HepG2 (cell line): ENCODE results near the gene SPEM2. TPM values are rescaled to one million over a fixed set of nuclear protein-coding genes. Genes with fewer than 3 reads are reported as not detected.
A peak's percentile ranks its signal among the peaks of the same experiment; 100 is the strongest.

ENCODE experiments used
- ATF7 ChIP-seq, 2 experiments: fragments of 450-650 bp in 1 of 2; sonication (generic) in 1 of 2; formaldehyde crosslinking in 1 of 2; IDR thresholded peaks; 2 replicates each; pipeline versions ENCODE4 v1.4.0 to v1.6.1; 2016 to 2020; ENCODE audit warnings: antibody characterized with exemption in 1 of 2, mild to moderate bottlenecking in 1 of 2, missing genetic modification reagents in 1 of 2
- GATAD1 ChIP-seq: IDR thresholded peaks from 2 replicates; pipeline ENCODE4 v1.6.1; 2016; ENCODE audit warnings: missing genetic modification reagents, missing compliant biosample characterization
- IRX3 ChIP-seq: sonication (generic); formaldehyde crosslinking; IDR thresholded peaks from 2 replicates; pipeline ENCODE4 v1.8.1; 2023; ENCODE audit warnings: mild to moderate bottlenecking, low read depth, missing genetic modification reagents, borderline replicate concordance
- MED1 ChIP-seq: sonication (generic); formaldehyde crosslinking; IDR thresholded peaks from 2 replicates; pipeline ENCODE4 v1.4.0; 2020; ENCODE audit warnings: missing genetic modification reagents
- NCOA5 ChIP-seq: sonication (generic); formaldehyde crosslinking; IDR thresholded peaks from 2 replicates; pipeline ENCODE4 v1.4.0; 2020; ENCODE audit warnings: missing genetic modification reagents
- NONO ChIP-seq, 2 experiments: fragments of 450-650 bp in 1 of 2; sonication (generic) in 1 of 2; formaldehyde crosslinking in 1 of 2; IDR thresholded peaks in 1 of 2; conservative IDR thresholded peaks in 1 of 2; 2 replicates each; pipeline versions ENCODE4 v1.6.1 to v1.8.0; 2017 to 2022; ENCODE audit warnings: mild to moderate bottlenecking in 1 of 2, missing genetic modification reagents in 1 of 2, moderate library complexity in 1 of 2
- TAF1 ChIP-seq: sonication (generic); formaldehyde crosslinking; IDR thresholded peaks from 2 replicates; pipeline ENCODE4 v1.4.0; 2020; ENCODE audit warnings: missing genetic modification reagents
- TEAD3 ChIP-seq: optimal IDR thresholded peaks from 2 replicates; pipeline ENCODE3; 2016; ENCODE audit warnings: borderline replicate concordance
- U2AF1 ChIP-seq: fragments of 200-400 bp; formaldehyde crosslinking; optimal IDR thresholded peaks from 2 replicates; pipeline ENCODE3; 2017; ENCODE audit warnings: mild to moderate bottlenecking, low read depth, low read length
- ZFP41 ChIP-seq: sonication (generic); formaldehyde crosslinking; IDR thresholded peaks from 2 replicates; pipeline ENCODE4 v1.4.0; 2020; ENCODE audit warnings: mild to moderate bottlenecking, missing genetic modification reagents, borderline replicate concordance
- ZNF143 ChIP-seq: sonication (generic); formaldehyde crosslinking; IDR thresholded peaks from 2 replicates; pipeline ENCODE4 v1.4.0; 2020; ENCODE audit warnings: missing genetic modification reagents
- ZNF296 ChIP-seq: sonication (generic); formaldehyde crosslinking; conservative IDR thresholded peaks from 2 replicates; pipeline ENCODE4 v1.5.0; 2020; ENCODE audit warnings: mild to moderate bottlenecking, missing genetic modification reagents
- ZNF33B ChIP-seq: sonication (generic); formaldehyde crosslinking; IDR thresholded peaks from 2 replicates; pipeline ENCODE4 v1.5.1; 2020; ENCODE audit warnings: mild to moderate bottlenecking, missing genetic modification reagents
- ZNF501 ChIP-seq: sonication (generic); formaldehyde crosslinking; IDR thresholded peaks from 2 replicates; pipeline ENCODE4 v1.5.1; 2020; ENCODE audit warnings: mild to moderate bottlenecking, moderate library complexity, missing genetic modification reagents
- ZNF737 ChIP-seq: sonication (generic); formaldehyde crosslinking; IDR thresholded peaks from 2 replicates; pipeline ENCODE4 v1.5.0; 2020; ENCODE audit warnings: missing genetic modification reagents, mild to moderate bottlenecking, borderline replicate concordance
- polyA plus RNA-seq, 8 experiments: library from polyadenylated mRNA; depleted of rRNA in 3 of 8; stranded (reverse) in 7 of 8; unstranded in 1 of 8; fragments of >200 nt; fragmentation: Illumina TruSeq in 4 of 8; extraction: Trizol in 4 of 8; gene quantifications; 2 replicates each; pipeline versions ENCODE4 v1.2.1 to v1.2.3, GENCODE V29; 2011 to 2016; ENCODE audit warnings: low read depth in 4 of 8, missing spikeins in 1 of 8, mixed read lengths in 1 of 8; ENCODE audit not compliant: insufficient read depth in 1 of 8
- total RNA-seq, 5 experiments: library from RNA; depleted of rRNA; stranded (reverse); fragments of >200 nt; fragmentation: Illumina TruSeq; extraction: Trizol; gene quantifications; 2 replicates each; pipeline ENCODE4 v1.2.3, GENCODE V29; 2016; ENCODE audit warnings: low read depth in 1 of 5
- TF ChIP-seq, protein P1 (sequence below): sonication (generic); formaldehyde crosslinking; IDR thresholded peaks from 2 replicates; pipeline ENCODE4 v1.5.0; 2020; ENCODE audit warnings: missing genetic modification reagents
- TF ChIP-seq, protein P2 (sequence below): sonication (generic); formaldehyde crosslinking; IDR thresholded peaks from 2 replicates; pipeline ENCODE4 v1.4.0; 2020; ENCODE audit warnings: missing genetic modification reagents
- TF ChIP-seq, protein P3 (sequence below): sonication (generic); formaldehyde crosslinking; IDR thresholded peaks from 2 replicates; pipeline ENCODE4 v1.4.0; 2020; ENCODE audit warnings: missing genetic modification reagents
- TF ChIP-seq, protein P4 (sequence below): sonication (generic); formaldehyde crosslinking; IDR thresholded peaks from 2 replicates; pipeline ENCODE4 v1.8.1; 2023; ENCODE audit warnings: mild to moderate bottlenecking, moderate library complexity, missing genetic modification reagents
- TF ChIP-seq, protein P5 (sequence below): IDR thresholded peaks from 2 replicates; pipeline ENCODE4 v1.6.1; 2012; ENCODE audit warnings: inconsistent platforms
- TF ChIP-seq, protein P6 (sequence below), 2 experiments: sonication (generic) in 1 of 2; formaldehyde crosslinking in 1 of 2; IDR thresholded peaks; 2 replicates each; pipeline versions ENCODE4 v1.5.1 to v1.6.1; 2011 to 2020; ENCODE audit warnings: borderline replicate concordance in 1 of 2, low read depth in 1 of 2, low read length in 1 of 2, mild to moderate bottlenecking in 1 of 2, missing genetic modification reagents in 1 of 2, moderate library complexity in 1 of 2

SPEM2 gene
- total and polyA plus RNA-seq, 2 of the 13 experiments (the other 11 are each of a cell fraction or from before 2014, with no cell fraction given): not detected

DNA sequence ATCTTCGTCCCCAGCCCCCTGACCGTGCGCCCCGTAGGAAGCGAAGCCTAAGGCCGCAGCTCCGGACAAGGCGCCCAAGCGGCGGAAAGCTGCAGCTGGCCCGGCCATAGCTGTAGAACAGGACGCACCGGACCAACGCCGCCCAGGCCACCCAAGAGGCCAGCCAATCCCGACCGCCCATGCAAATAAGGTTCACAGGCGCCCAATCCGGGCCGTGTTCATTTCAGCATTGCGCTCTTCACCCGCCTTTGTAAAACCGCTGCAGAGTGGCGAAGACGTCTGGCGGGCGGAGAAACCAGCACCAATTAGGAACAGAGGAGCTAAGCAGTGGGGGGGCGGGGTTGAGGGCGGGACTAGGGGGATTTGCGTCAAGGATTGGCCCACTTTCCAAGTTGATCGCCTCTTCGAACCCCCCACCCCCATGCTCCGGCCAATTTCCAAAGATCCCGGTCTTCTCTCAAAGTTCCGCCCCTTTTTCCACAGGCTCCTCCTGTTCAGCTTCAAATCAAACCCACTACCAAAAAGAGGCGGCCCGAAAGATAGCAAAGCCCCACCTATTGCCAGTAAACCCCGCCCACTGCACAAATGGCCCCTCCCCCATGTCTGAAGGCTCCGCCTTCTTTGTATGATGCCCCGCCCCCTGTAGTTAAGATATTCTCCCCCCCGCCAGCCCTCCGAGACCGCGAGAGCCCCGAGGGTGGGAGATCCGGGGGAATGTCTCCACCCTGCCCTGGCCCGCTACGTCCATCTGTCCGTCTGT lies 21.3 kb upstream of the SPEM2 start, which contains the start of gene TMEM256 (continued):
- TF ChIP-seq, protein P1, sequence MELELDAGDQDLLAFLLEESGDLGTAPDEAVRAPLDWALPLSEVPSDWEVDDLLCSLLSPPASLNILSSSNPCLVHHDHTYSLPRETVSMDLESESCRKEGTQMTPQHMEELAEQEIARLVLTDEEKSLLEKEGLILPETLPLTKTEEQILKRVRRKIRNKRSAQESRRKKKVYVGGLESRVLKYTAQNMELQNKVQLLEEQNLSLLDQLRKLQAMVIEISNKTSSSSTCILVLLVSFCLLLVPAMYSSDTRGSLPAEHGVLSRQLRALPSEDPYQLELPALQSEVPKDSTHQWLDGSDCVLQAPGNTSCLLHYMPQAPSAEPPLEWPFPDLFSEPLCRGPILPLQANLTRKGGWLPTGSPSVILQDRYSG (CRISPR knock-in tag): no peak
- no peak for TF ChIP-seq U2AF1
- no peak for TF ChIP-seq ZFP41
- TF ChIP-seq, protein P2, sequence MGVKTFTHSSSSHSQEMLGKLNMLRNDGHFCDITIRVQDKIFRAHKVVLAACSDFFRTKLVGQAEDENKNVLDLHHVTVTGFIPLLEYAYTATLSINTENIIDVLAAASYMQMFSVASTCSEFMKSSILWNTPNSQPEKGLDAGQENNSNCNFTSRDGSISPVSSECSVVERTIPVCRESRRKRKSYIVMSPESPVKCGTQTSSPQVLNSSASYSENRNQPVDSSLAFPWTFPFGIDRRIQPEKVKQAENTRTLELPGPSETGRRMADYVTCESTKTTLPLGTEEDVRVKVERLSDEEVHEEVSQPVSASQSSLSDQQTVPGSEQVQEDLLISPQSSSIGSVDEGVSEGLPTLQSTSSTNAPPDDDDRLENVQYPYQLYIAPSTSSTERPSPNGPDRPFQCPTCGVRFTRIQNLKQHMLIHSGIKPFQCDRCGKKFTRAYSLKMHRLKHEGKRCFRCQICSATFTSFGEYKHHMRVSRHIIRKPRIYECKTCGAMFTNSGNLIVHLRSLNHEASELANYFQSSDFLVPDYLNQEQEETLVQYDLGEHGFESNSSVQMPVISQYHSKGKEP (CRISPR knock-in tag): no peak
- TF ChIP-seq, protein P3, sequence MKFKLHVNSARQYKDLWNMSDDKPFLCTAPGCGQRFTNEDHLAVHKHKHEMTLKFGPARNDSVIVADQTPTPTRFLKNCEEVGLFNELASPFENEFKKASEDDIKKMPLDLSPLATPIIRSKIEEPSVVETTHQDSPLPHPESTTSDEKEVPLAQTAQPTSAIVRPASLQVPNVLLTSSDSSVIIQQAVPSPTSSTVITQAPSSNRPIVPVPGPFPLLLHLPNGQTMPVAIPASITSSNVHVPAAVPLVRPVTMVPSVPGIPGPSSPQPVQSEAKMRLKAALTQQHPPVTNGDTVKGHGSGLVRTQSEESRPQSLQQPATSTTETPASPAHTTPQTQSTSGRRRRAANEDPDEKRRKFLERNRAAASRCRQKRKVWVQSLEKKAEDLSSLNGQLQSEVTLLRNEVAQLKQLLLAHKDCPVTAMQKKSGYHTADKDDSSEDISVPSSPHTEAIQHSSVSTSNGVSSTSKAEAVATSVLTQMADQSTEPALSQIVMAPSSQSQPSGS (CRISPR knock-in tag): 0 out of 2 replicates have a peak, but pooled peaks have one; percentile 14
- no peak for TF ChIP-seq ZNF737 (CRISPR knock-in tag)
- TF ChIP-seq IRX3 (CRISPR knock-in tag): peak; percentile 65; the same call in 1 of the 2 replicates
- TF ChIP-seq MED1 (CRISPR knock-in tag): peak; percentile 51; the same call in 1 of the 2 replicates
- TF ChIP-seq, protein P4, sequence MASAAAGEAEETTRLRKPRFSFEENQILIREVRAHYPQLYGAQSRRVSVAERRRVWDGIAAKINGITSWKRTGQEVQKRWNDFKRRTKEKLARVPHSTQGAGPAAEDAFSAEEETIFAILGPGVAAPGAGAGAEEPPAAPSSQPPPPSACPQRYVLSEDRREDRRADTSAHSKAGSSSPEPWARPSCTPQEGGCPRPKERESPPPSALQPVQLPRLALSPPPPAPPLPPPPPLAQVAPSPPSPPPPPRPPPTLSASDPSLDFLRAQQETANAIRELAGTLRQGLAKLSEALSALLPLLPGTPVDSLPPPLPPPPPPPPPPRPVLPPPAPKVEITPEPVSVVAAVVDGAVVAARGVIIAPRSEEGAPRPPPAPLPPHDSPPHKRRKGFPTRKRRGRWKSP: peak; percentile 71
- TF ChIP-seq NCOA5 (CRISPR knock-in tag): no peak
- TF ChIP-seq ZNF296 (CRISPR knock-in tag): no peak
- TF ChIP-seq ZNF143 (CRISPR knock-in tag): no peak
- TF ChIP-seq GATAD1 (CRISPR knock-in tag): peak; percentile 76; the same call in 1 of the 2 replicates
- TF ChIP-seq, protein P5, sequence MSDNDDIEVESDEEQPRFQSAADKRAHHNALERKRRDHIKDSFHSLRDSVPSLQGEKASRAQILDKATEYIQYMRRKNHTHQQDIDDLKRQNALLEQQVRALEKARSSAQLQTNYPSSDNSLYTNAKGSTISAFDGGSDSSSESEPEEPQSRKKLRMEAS: peak; percentile 22; the same call in 1 of the 2 replicates
- no peak for TF ChIP-seq ZNF33B (CRISPR knock-in tag)
- TF ChIP-seq TAF1: peak; percentile 92
- TF ChIP-seq ZNF501 (CRISPR knock-in tag): peak; percentile 79
- peak; percentile 36 for TF ChIP-seq TEAD3 (CRISPR knock-in tag)
- TF ChIP-seq ATF7 (IDR thresholded peaks at IDR 0.05): no peak
- TF ChIP-seq ATF7 (CRISPR knock-in tag; IDR thresholded peaks at IDR 0.05): no peak
- TF ChIP-seq, protein P6, sequence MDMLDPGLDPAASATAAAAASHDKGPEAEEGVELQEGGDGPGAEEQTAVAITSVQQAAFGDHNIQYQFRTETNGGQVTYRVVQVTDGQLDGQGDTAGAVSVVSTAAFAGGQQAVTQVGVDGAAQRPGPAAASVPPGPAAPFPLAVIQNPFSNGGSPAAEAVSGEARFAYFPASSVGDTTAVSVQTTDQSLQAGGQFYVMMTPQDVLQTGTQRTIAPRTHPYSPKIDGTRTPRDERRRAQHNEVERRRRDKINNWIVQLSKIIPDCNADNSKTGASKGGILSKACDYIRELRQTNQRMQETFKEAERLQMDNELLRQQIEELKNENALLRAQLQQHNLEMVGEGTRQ (IDR thresholded peaks at IDR 0.05; ENCODE audit: low read depth, low read length): no peak
- TF ChIP-seq, protein P6 (CRISPR knock-in tag; IDR thresholded peaks at IDR 0.05; ENCODE audit: borderline replicate concordance): no peak; the same call in 1 of the 2 replicates
- TF ChIP-seq NONO (IDR thresholded peaks at IDR 0.05): no peak
- 0 out of 2 replicates have a peak, but pooled peaks have one; percentile 13 for TF ChIP-seq NONO (CRISPR knock-in tag; conservative IDR thresholded peaks at IDR 0.05)
